ENCODE measurements around the gene FANCM. TPM values are rescaled to one million over a fixed set of nuclear protein-coding genes. Genes with fewer than 3 reads are reported as not detected.

Gene FANCM
- total RNA-seq, 4 donors from 2014 or later, result 4.2 to 15.7 (median 7.6) TPM

GRCh38 chr14:45095143-45095542, 40.6 kb upstream of the FANCM start:
- H3K9me3 ChIP-seq, result no peaks in the 10 kb centered on the region
- no peak for TF ChIP-seq POLR2A (IDR thresholded peaks at IDR 0.05)
- no peak for TF ChIP-seq CTCF (IDR thresholded peaks at IDR 0.05)
- intact Hi-C loops (cut with DNase I), result no loop called here
- 91 to 94% methylated on average over 4 of the region's 4 CpGs for WGBS, 2 donors
- H3K36me3 ChIP-seq, result peaks cover 0 to 21% of the 10 kb centered on the region in 2 donors
- no peak overlapping the region for H3K4me3 ChIP-seq (replicated peaks in 1 of 3)
- peaks cover 0 to 2% of the 10 kb centered on the region in 2 donors for H3K4me1 ChIP-seq
- no peak for DNase-seq
- no peaks in the 10 kb centered on the region for H3K27me3 ChIP-seq
- no peak overlapping the region for H3K27ac ChIP-seq

- no peak overlapping the region for H3K4me3 ChIP-seq (replicated peaks in 1 of 3)
- intact Hi-C loops (cut with DNase I), result no loop called here
- no peaks in the 10 kb centered on the region for H3K27me3 ChIP-seq
- no peak overlapping the region for H3K27ac ChIP-seq
- no peaks in the 10 kb centered on the region for H3K4me1 ChIP-seq
- TF ChIP-seq POLR2A (IDR thresholded peaks at IDR 0.05) (no peak), CTCF (IDR thresholded peaks at IDR 0.05) (no peak)
- no peak for DNase-seq
- H3K36me3 ChIP-seq, result peaks cover 0 to 21% of the 10 kb centered on the region in 2 donors
- H3K9me3 ChIP-seq, result no peaks in the 10 kb centered on the region
- 98% methylated on average over 4 of the region's 4 CpGs for WGBS, 2 donors
These were observed 39.5 kb upstream of the FANCM start for GRCh38 chr14:45096218-45096617.

- intact Hi-C loops (cut with DNase I), result no loop called here
- DNase-seq, result no peak
- no peaks in the 10 kb centered on the region for H3K4me1 ChIP-seq
- H3K27me3 ChIP-seq, result no peaks in the 10 kb centered on the region
- TF ChIP-seq POLR2A (IDR thresholded peaks at IDR 0.05) (no peak), CTCF (IDR thresholded peaks at IDR 0.05) (no peak)
- H3K9me3 ChIP-seq, result no peaks in the 10 kb centered on the region
- H3K4me3 ChIP-seq (replicated peaks in 1 of 3), result no peak overlapping the region
- peaks cover 0 to 14% of the 10 kb centered on the region in 2 donors for H3K36me3 ChIP-seq
- no peak overlapping the region for H3K27ac ChIP-seq
These were observed 31.9 kb upstream of the FANCM start for GRCh38 chr14:45103806-45104205.

GRCh38 chr14:45104561-45104960, 31.2 kb upstream of the FANCM start:
- peaks cover 1 to 20% of the 10 kb centered on the region in 2 donors for H3K36me3 ChIP-seq
- no peak overlapping the region for H3K4me3 ChIP-seq (replicated peaks in 1 of 3)
- H3K27ac ChIP-seq, result no peak overlapping the region
- WGBS, 2 donors, result 97% methylated on average over 1 of the region's 1 CpG
- no peaks in the 10 kb centered on the region for H3K9me3 ChIP-seq
- DNase-seq, result no peak
- intact Hi-C loops (cut with DNase I), result no loop called here
- no peaks in the 10 kb centered on the region for H3K4me1 ChIP-seq
- H3K27me3 ChIP-seq, result no peaks in the 10 kb centered on the region
- TF ChIP-seq CTCF (IDR thresholded peaks at IDR 0.05) (no peak), POLR2A (IDR thresholded peaks at IDR 0.05) (no peak)

- DNase-seq, result no peak
These were observed 22.6 kb upstream of the FANCM start for GRCh38 chr14:45112896-45113781.

More at GRCh38 chr14:45112896-45113781, 22.6 kb upstream of the FANCM start:
- Histone ChIP-seq H3K9me3 (no peaks in the 10 kb centered on the region), H3K4me1 (no peaks in the 10 kb centered on the region), H3K36me3 (peaks cover 44% of the 10 kb centered on the region in 2 donors), H3K27ac (no peak overlapping the region), H3K4me3 (replicated peaks in 1 of 3) (no peak overlapping the region), H3K27me3 (no peaks in the 10 kb centered on the region)
- no peak for TF ChIP-seq CTCF (IDR thresholded peaks at IDR 0.05)
- no peak for TF ChIP-seq POLR2A (IDR thresholded peaks at IDR 0.05)
- 92 to 94% methylated on average over 6 of the region's 6 CpGs for WGBS, 2 donors
- intact Hi-C loops (cut with DNase I), result no loop called here
